ENCODE data around the gene LDLR.

GRCh38 chr19:11094520-11094894 lies 5.2 kb downstream of the LDLR start:
- TF ChIP-seq, protein P1, sequence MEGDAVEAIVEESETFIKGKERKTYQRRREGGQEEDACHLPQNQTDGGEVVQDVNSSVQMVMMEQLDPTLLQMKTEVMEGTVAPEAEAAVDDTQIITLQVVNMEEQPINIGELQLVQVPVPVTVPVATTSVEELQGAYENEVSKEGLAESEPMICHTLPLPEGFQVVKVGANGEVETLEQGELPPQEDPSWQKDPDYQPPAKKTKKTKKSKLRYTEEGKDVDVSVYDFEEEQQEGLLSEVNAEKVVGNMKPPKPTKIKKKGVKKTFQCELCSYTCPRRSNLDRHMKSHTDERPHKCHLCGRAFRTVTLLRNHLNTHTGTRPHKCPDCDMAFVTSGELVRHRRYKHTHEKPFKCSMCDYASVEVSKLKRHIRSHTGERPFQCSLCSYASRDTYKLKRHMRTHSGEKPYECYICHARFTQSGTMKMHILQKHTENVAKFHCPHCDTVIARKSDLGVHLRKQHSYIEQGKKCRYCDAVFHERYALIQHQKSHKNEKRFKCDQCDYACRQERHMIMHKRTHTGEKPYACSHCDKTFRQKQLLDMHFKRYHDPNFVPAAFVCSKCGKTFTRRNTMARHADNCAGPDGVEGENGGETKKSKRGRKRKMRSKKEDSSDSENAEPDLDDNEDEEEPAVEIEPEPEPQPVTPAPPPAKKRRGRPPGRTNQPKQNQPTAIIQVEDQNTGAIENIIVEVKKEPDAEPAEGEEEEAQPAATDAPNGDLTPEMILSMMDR (IDR thresholded peaks at IDR 0.05; ENCODE audit: extremely low read depth in 1 of 2, insufficient read depth in 1 of 2, low read depth in 1 of 2, low read length in 2 of 2) = no peak
- no peak for TF ChIP-seq POLR2A (IDR thresholded peaks at IDR 0.05; ENCODE audit: low read depth, low read length)
- no peak for TF ChIP-seq EZH2 (IDR thresholded peaks at IDR 0.05; ENCODE audit: borderline replicate concordance, low read depth, low read length, severe bottlenecking)
- TF ChIP-seq MYC (IDR thresholded peaks at IDR 0.05; ENCODE audit: low read depth, low read length) = no peak
- TF ChIP-seq GATA2 (IDR thresholded peaks at IDR 0.05; ENCODE audit: insufficient read depth, insufficient read length, low read depth, low read length) = no peak
- TF ChIP-seq POLR2AphosphoS5 (IDR thresholded peaks at IDR 0.05; ENCODE audit: insufficient read depth, low read depth, low read length) = no peak
- no peak for TF ChIP-seq FOS (IDR thresholded peaks at IDR 0.05; ENCODE audit: borderline replicate concordance, insufficient read depth, low read length)
- TF ChIP-seq JUN (IDR thresholded peaks at IDR 0.05; ENCODE audit: borderline replicate concordance, insufficient read depth, insufficient read length, low read depth) = no peak

Measured in endothelial cell of umbilical vein (primary cell).